Hepatocyte (in vitro differentiated cells): Measurements from ENCODE around the gene AGAP1. TPM values are rescaled to one million over a fixed set of nuclear protein-coding genes. Genes with fewer than 3 reads are reported as not detected.

ENCODE experiments used
- DNase-seq: peaks from one replicate; pipeline ENCODE4 v3.0.0-alpha.2; 2016; ENCODE audit warnings: low spot score
- H2AFZ ChIP-seq: fragments of 200-600 bp; sonication (generic); 2 replicates; pipeline ENCODE4 v1.6.0; 2016; ENCODE audit warnings: antibody characterized with exemption, mild to moderate bottlenecking
- H3K27ac ChIP-seq: fragments of 200-600 bp; sonication (generic); 2 replicates; pipeline ENCODE4 v1.5.1; 2016; ENCODE audit warnings: mild to moderate bottlenecking
- H3K27me3 ChIP-seq: fragments of 200-600 bp; sonication (generic); 2 replicates; pipeline ENCODE4 v1.6.1; 2016
- H3K36me3 ChIP-seq: fragments of 200-600 bp; sonication (generic); replicated peaks from 2 replicates; pipeline ENCODE4 v1.5.1; 2016; ENCODE audit warnings: low read depth; ENCODE audit not compliant: insufficient read depth
- H3K4me1 ChIP-seq: fragments of 200-600 bp; sonication (generic); 2 replicates; pipeline ENCODE4 v1.5.1; 2016; ENCODE audit warnings: mild to moderate bottlenecking, moderate library complexity; ENCODE audit not compliant: insufficient read depth
- H3K4me2 ChIP-seq: fragments of 200-600 bp; sonication (generic); 2 replicates; pipeline ENCODE4 v1.6.0; 2016
- H3K4me3 ChIP-seq: fragments of 200-600 bp; sonication (generic); 2 replicates; pipeline ENCODE4 v1.5.1; 2016; ENCODE audit warnings: mild to moderate bottlenecking
- H3K79me2 ChIP-seq: fragments of 200-600 bp; sonication (generic); 2 replicates; pipeline ENCODE4 v1.6.0; 2017; ENCODE audit warnings: mild to moderate bottlenecking
- H3K9me2 ChIP-seq: fragments of 200-600 bp; sonication (generic); replicated peaks from 2 replicates; pipeline ENCODE4 v1.6.0; 2017; ENCODE audit warnings: mild to moderate bottlenecking; ENCODE audit not compliant: insufficient read depth
- H3K9me3 ChIP-seq: fragments of 200-600 bp; sonication (generic); 2 replicates; pipeline ENCODE4 v1.5.1; 2016; ENCODE audit warnings: low read depth, mild to moderate bottlenecking
- H4K20me1 ChIP-seq: fragments of 200-600 bp; sonication (generic); 2 replicates; pipeline ENCODE4 v1.6.0; 2016; ENCODE audit warnings: mild to moderate bottlenecking; ENCODE audit not compliant: insufficient read depth, poor library complexity, severe bottlenecking
- EZH2 ChIP-seq: fragments of 200-600 bp; sonication (generic); IDR thresholded peaks from 2 replicates; pipeline ENCODE4 v1.6.1; 2016; ENCODE audit warnings: antibody characterized with exemption, mild to moderate bottlenecking, borderline replicate concordance
- EZH2phosphoT487 ChIP-seq: fragments of 200-600 bp; sonication (generic); IDR thresholded peaks from one replicate; pipeline ENCODE4 v1.6.1; 2018; ENCODE audit warnings: antibody characterized with exemption, mild to moderate bottlenecking, low read depth, moderate library complexity; ENCODE audit not compliant: unreplicated experiment, severe bottlenecking
- WGBS: methylation state at CpG from one replicate; pipeline ENCODE4 v1.1.6; 2016; ENCODE audit warnings: low lambda C conversion rate; ENCODE audit errors: missing lambda C conversion rate; 5-methylcytosine and 5-hydroxymethylcytosine counted together
- polyA plus RNA-seq: library from polyadenylated mRNA; unstranded; fragments of >200 nt; fragmentation: Nextera tagmentation; extraction: Ambion mirVana; gene quantifications from 2 replicates; pipeline ENCODE4 v1.2.1, GENCODE V29; 2016
- total RNA-seq: library from RNA; depleted of rRNA; stranded (reverse); fragments of >200 nt; gene quantifications from 2 replicates; pipeline ENCODE4 v1.2.3, GENCODE V29; 2014
- TF ChIP-seq, protein P1 (sequence below): fragments of 200-600 bp; sonication (generic); IDR thresholded peaks from 2 replicates; pipeline ENCODE4 v1.5.1; 2016; ENCODE audit warnings: antibody characterized with exemption, mild to moderate bottlenecking; ENCODE audit not compliant: poor library complexity

Gene AGAP1
- total and polyA plus RNA-seq, 2 experiments from 2014 or later, result 12.1 to 20.0 TPM

DNA sequence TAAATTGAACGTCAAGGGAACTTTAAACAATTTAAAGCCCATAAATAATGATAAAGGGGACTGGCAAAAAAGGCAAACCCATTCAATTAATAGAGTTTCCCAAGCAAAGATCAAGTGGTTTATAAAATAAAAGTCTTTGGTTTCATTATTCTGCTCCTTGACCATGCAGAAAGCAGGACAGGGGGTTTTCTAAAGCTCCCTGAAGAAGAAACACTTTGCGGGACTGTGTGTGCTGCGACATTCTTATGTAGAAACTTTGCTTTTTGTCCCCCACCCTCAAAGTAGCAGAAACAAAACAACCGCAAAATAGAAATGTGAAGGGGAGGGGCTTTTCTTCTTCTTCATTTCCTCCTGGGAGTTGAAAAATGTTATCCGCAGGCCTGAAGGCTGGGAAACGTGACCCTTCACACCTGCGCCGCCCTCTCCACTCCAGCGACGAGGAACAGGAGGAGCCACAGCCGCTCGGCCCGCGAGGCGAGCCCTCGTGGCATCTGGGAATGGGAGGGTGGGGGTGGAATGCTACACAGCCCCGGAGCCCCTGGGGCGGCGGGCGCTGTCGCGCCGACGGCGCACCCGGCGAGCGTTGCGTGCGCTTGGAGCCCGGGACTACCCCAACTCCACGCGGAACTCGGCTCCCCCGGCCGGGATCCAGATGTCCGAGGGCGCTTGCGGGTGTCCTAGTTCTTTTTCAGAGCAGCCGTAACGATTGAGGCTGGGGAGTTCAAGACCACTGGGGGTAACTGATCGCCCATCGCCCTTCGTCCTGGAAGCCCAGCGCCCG, 678.6 kb downstream of the AGAP1 start:
- Histone ChIP-seq H3K4me3 (no peak overlapping the region), H3K79me2 (no peaks in the 10 kb centered on the region), H2AFZ (no peak overlapping the region), H3K27ac (no peak overlapping the region), H4K20me1 (no peaks in the 10 kb centered on the region), H3K36me3 (no peaks in the 10 kb centered on the region), H3K4me2 (peak overlapping the region; percentile 33), H3K27me3 (peaks cover 98% of the 10 kb centered on the region), H3K9me3 (no peaks in the 10 kb centered on the region), H3K4me1 (peaks cover 8% of the 10 kb centered on the region), H3K9me2 (no peaks in the 10 kb centered on the region)
- DNase-seq, result no peak
- 3% methylated on average over 46 of the region's 46 CpGs for WGBS
- TF ChIP-seq, protein P1, sequence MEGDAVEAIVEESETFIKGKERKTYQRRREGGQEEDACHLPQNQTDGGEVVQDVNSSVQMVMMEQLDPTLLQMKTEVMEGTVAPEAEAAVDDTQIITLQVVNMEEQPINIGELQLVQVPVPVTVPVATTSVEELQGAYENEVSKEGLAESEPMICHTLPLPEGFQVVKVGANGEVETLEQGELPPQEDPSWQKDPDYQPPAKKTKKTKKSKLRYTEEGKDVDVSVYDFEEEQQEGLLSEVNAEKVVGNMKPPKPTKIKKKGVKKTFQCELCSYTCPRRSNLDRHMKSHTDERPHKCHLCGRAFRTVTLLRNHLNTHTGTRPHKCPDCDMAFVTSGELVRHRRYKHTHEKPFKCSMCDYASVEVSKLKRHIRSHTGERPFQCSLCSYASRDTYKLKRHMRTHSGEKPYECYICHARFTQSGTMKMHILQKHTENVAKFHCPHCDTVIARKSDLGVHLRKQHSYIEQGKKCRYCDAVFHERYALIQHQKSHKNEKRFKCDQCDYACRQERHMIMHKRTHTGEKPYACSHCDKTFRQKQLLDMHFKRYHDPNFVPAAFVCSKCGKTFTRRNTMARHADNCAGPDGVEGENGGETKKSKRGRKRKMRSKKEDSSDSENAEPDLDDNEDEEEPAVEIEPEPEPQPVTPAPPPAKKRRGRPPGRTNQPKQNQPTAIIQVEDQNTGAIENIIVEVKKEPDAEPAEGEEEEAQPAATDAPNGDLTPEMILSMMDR, result no peak
- peak; percentile 77 for TF ChIP-seq EZH2phosphoT487
- TF ChIP-seq EZH2, result peak; percentile 96

DNA sequence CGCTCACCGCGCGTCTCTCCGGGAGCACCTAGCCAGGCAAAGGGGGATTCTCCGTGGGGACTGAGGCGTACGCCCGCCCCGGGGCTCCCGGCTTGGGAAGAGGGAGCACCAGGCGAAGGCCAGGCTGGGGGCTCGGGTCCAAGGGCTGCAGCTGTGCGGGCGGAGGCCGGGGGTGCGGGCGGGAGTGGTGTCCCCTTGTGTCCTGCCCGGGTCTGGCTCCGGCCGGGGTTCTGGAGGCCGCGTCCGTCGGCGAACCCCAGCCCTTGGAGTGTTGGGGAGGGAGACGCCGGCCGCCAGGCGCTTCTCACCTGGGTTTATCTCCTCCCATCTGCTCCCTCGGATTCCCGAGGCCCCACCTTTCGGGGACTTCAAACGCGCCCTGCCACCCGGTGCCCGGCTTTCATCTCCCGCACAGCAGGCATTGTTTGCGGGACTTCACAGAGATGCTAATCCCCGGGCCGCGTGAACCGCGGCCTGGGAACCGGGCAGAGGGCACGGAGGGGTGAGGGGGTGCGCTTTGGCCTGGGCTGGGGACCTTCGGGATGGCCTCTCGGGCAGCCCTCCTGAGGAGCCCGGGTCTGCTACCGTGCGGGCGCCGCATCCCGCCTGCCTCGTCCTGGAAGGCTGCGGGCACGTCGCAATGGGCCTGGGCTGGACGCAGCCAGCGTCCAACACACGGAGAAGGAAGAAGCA, 679.3 kb downstream of the AGAP1 start:
- 3% methylated on average over 35 of the region's 62 CpGs for WGBS
- Histone ChIP-seq H3K36me3 (no peaks in the 10 kb centered on the region), H3K79me2 (no peaks in the 10 kb centered on the region), H3K9me2 (no peaks in the 10 kb centered on the region), H3K4me3 (no peak overlapping the region), H3K9me3 (no peaks in the 10 kb centered on the region), H2AFZ (no peak overlapping the region), H3K4me2 (peak overlapping the region; percentile 33), H4K20me1 (no peaks in the 10 kb centered on the region), H3K27me3 (peaks cover 97% of the 10 kb centered on the region), H3K4me1 (peaks cover 13% of the 10 kb centered on the region), H3K27ac (no peak overlapping the region)
- TF ChIP-seq EZH2phosphoT487 (peak; percentile 80), EZH2 (peak; percentile 96)
- TF ChIP-seq, protein P1, result no peak
- DNase-seq, result no peak

DNA sequence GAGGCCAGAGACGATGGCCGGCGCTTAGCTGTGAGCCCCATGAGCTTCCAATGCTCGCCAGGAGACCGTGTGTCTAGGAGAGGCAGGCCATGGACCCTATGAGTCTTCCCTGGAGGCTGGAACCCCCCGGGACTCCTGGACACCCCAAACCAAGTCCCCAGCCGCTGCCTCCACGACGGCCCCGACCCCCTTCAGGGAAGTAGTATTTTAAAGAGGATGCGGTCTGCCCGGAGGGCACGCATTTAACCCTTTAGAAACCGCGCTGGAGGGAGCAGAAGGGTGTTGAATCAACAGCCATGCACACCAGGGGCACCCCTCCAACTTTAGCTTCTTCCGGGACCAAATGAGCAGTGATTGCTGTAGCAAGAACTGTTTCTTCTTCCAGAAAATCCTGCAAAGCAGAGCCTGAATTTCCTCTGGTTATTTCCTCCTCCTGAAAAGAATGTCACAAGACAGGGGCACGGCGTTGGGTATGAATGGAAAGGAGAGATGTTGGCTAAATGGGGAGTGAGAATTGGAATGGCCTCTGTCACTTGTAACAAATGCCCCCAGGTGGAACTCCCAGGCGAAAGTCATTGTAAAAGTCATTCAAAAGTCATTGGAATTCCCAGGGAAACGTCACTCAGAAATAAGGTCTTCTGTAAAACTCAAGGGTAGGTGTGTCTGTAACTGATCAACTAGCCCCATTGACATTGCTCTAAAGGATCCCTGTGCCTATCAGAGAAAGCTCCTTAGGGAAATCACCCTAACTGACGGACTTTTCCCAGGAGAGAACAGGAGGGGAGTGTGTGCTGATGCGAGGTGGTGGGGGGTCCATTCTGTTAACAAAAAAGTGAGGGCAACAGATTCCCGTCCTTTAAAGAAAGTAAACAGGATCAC, 680.1 kb downstream of the AGAP1 start:
- H3K9me2 ChIP-seq, result no peaks in the 10 kb centered on the region
- DNase-seq, result no peak
- peaks cover 16% of the 10 kb centered on the region for H3K4me1 ChIP-seq
- TF ChIP-seq EZH2 (peak; percentile 0), EZH2phosphoT487 (no peak)
- TF ChIP-seq, protein P1, result no peak
- 7% methylated on average over 23 of the region's 23 CpGs for WGBS
- no peaks in the 10 kb centered on the region for H3K79me2 ChIP-seq
- H3K9me3 ChIP-seq, result no peaks in the 10 kb centered on the region
- no peak overlapping the region for H2AFZ ChIP-seq
- H4K20me1 ChIP-seq, result no peaks in the 10 kb centered on the region
- H3K36me3 ChIP-seq, result no peaks in the 10 kb centered on the region
- H3K27me3 ChIP-seq, result peaks cover 97% of the 10 kb centered on the region
- H3K27ac ChIP-seq, result no peak overlapping the region
- H3K4me3 ChIP-seq, result no peak overlapping the region
- no peak overlapping the region for H3K4me2 ChIP-seq
